GM12878 (cell line): Measurements from ENCODE around the gene SMTNL1. TPM values are rescaled to one million over a fixed set of nuclear protein-coding genes. Genes with fewer than 3 reads are reported as not detected.

Source experiments
- ATAC-seq: fragments of 200-7000 bp; cut with Tn5 transposase; 3 replicates; pipeline ENCODE4 v1.9.1; 2020; ENCODE audit warnings: mild to moderate bottlenecking, moderate library complexity
- BruUV-seq: library from RNA; stranded (reverse); fragments of 400-500 nt; replicated peaks from 2 replicates; lab custom pipeline; 2021; lab: Mats Ljungman, UMichigan
- CTCF ChIA-PET: fragments of 300-600 bp; sonication (Branson Sonifier 250); formaldehyde crosslinking; extraction: SDS; loops from one replicate; lab custom pipeline; 2021; ENCODE audit warnings: inconsistent platforms; lab: Yijun Ruan, JAX
- POLR2A ChIA-PET: fragments of 350-600 bp; formaldehyde crosslinking; extraction: SDS; loops from one replicate; lab custom pipeline; 2021; ENCODE audit warnings: inconsistent platforms; lab: Charles Lee
- RAD21 ChIA-PET: fragments of 300-600 bp; sonication (Branson Sonifier 250); formaldehyde crosslinking; loops from one replicate; lab custom pipeline; 2023; ENCODE audit warnings: antibody characterized with exemption; ENCODE audit not compliant: unreplicated experiment; lab: Charles Lee
- SMC1A ChIA-PET: fragments of 300-600 bp; sonication (Branson Sonifier 250); formaldehyde crosslinking; loops from one replicate; lab custom pipeline; 2023; ENCODE audit not compliant: unreplicated experiment, uncharacterized antibody; lab: Charles Lee
- DNase-seq: peaks from one replicate; pipeline ENCODE4 v3.0.0-alpha.2; 2011; ENCODE audit warnings: low read depth, low spot score
- FAIRE-seq: peaks from 3 replicates; lab custom pipeline; 2011; peaks lifted over from hg19 to GRCh38; lab: Jason Lieb, UNC
- H2AFZ ChIP-seq: 2 replicates; pipeline ENCODE4 v1.6.0; 2011; ENCODE audit warnings: low read depth, low read length, control low read depth; ENCODE audit not compliant: control insufficient read depth
- H3K27ac ChIP-seq: 2 replicates; pipeline ENCODE4 v1.5.1; 2011; ENCODE audit warnings: control low read depth; ENCODE audit not compliant: control insufficient read depth, insufficient read depth
- H3K27me3 ChIP-seq, 2 experiments: replicated peaks in 1 of 2; 2 replicates each; pipeline versions ENCODE4 v1.6.0 to v1.6.1; 2011; ENCODE audit warnings: low read length in 1 of 2; ENCODE audit not compliant: control insufficient read depth in 2 of 2, insufficient read depth in 2 of 2
- H3K36me3 ChIP-seq, 2 experiments: 2 replicates each; pipeline ENCODE4 v1.5.1; 2011; ENCODE audit warnings: low read length in 1 of 2; ENCODE audit not compliant: control insufficient read depth in 2 of 2, insufficient read depth in 2 of 2
- H3K4me1 ChIP-seq: 2 replicates; pipeline ENCODE4 v1.6.1; 2011; ENCODE audit warnings: mild to moderate bottlenecking, low read length, moderate library complexity, mixed read lengths; ENCODE audit not compliant: control insufficient read depth, insufficient read depth
- H3K4me2 ChIP-seq: 2 replicates; pipeline ENCODE4 v1.6.0; 2011; ENCODE audit warnings: control low read depth; ENCODE audit not compliant: control insufficient read depth, insufficient read depth
- H3K4me3 ChIP-seq: fragments of 200-600 bp; sonication (generic); 2 replicates; pipeline ENCODE4 v1.5.1; 2016
- H3K79me2 ChIP-seq: 2 replicates; pipeline ENCODE4 v1.6.0; 2011; ENCODE audit warnings: low read length; ENCODE audit not compliant: control insufficient read depth, insufficient read depth
- H3K9ac ChIP-seq: 2 replicates; pipeline ENCODE4 v1.8.0; 2011; ENCODE audit warnings: low read length, control low read depth, mixed read lengths; ENCODE audit not compliant: control insufficient read depth, insufficient read depth
- H3K9me3 ChIP-seq: replicated peaks from 3 replicates; pipeline ENCODE4 v1.5.1; 2011; ENCODE audit warnings: mild to moderate bottlenecking, low read length; ENCODE audit not compliant: control insufficient read depth, insufficient read depth
- H4K20me1 ChIP-seq: 2 replicates; pipeline ENCODE4 v1.6.0; 2011; ENCODE audit not compliant: control insufficient read depth, insufficient read depth
- BMI1 ChIP-seq: fragments of 450-650 bp; IDR thresholded peaks from 2 replicates; pipeline ENCODE4 v1.6.1; 2016; ENCODE audit warnings: mild to moderate bottlenecking, moderate library complexity, borderline replicate concordance
- CBX3 ChIP-seq: fragments of 200-600 bp; sonication (generic); IDR thresholded peaks from 2 replicates; pipeline ENCODE4 v1.6.1; 2016; ENCODE audit warnings: low read depth, borderline replicate concordance
- ETV6 ChIP-seq, 2 experiments: fragments of 450-650 bp in 1 of 2; IDR thresholded peaks in 1 of 2; conservative IDR thresholded peaks in 1 of 2; 2 replicates each; pipeline ENCODE4 v1.6.1; 2014; ENCODE audit warnings: antibody characterized with exemption in 1 of 2, borderline replicate concordance in 1 of 2, low read depth in 1 of 2, mild to moderate bottlenecking in 1 of 2, moderate library complexity in 1 of 2
- FOS ChIP-seq: IDR thresholded peaks from 3 replicates; pipeline ENCODE4 v1.6.1; 2011; ENCODE audit warnings: borderline replicate concordance; ENCODE audit not compliant: insufficient read length; ENCODE audit errors: extremely low read depth
- IKZF1 ChIP-seq: fragments of 450-650 bp; conservative IDR thresholded peaks from 2 replicates; pipeline ENCODE4 v1.6.1; 2017; ENCODE audit warnings: antibody characterized with exemption, mild to moderate bottlenecking
- LARP7 ChIP-seq: fragments of 450-650 bp; IDR thresholded peaks from 2 replicates; pipeline ENCODE4 v1.6.1; 2017; ENCODE audit warnings: mild to moderate bottlenecking
- MEF2A ChIP-seq: IDR thresholded peaks from 2 replicates; pipeline ENCODE4 v1.6.1; 2011; ENCODE audit warnings: low read depth, mild to moderate bottlenecking, low read length, moderate library complexity; ENCODE audit not compliant: insufficient read depth
- MYC ChIP-seq: IDR thresholded peaks from 2 replicates; pipeline ENCODE4 v1.6.1; 2011; ENCODE audit warnings: mild to moderate bottlenecking, low read length, moderate library complexity, inconsistent platforms; ENCODE audit not compliant: insufficient read depth, insufficient replicate concordance, insufficient read length, severe bottlenecking
- NRF1 ChIP-seq: conservative IDR thresholded peaks from 2 replicates; pipeline ENCODE4 v1.6.1; 2011; ENCODE audit warnings: mild to moderate bottlenecking, low read depth, low read length, improper control_type of control experiment
- POLR2AphosphoS2 ChIP-seq: IDR thresholded peaks from 2 replicates; pipeline ENCODE4 v1.6.1; 2011; ENCODE audit warnings: low read depth, mild to moderate bottlenecking, low read length, improper control_type of control experiment, moderate library complexity
- RB1 ChIP-seq: fragments of 450-650 bp; formaldehyde crosslinking; IDR thresholded peaks from 2 replicates; pipeline ENCODE4 v1.6.1; 2017; ENCODE audit warnings: mild to moderate bottlenecking, borderline replicate concordance
- SIN3A ChIP-seq: IDR thresholded peaks from 2 replicates; pipeline ENCODE4 v1.6.1; 2012; ENCODE audit warnings: low read depth, low read length, improper control_type of control experiment
- SIX5 ChIP-seq: IDR thresholded peaks from 2 replicates; pipeline ENCODE4 v1.6.1; 2011; ENCODE audit warnings: mild to moderate bottlenecking, low read depth, low read length, moderate library complexity; ENCODE audit not compliant: severe bottlenecking
- SMAD5 ChIP-seq: IDR thresholded peaks from 2 replicates; pipeline ENCODE4 v1.6.1; 2016; ENCODE audit warnings: antibody characterized with exemption, low read depth
- SMC3 ChIP-seq: IDR thresholded peaks from 2 replicates; pipeline ENCODE4 v1.6.1; 2011; ENCODE audit warnings: low read length, improper control_type of control experiment, borderline replicate concordance
- SUPT20H ChIP-seq: IDR thresholded peaks from 2 replicates; pipeline ENCODE4 v1.6.1; 2011; ENCODE audit warnings: low read depth, mild to moderate bottlenecking, low read length, moderate library complexity, borderline replicate concordance; ENCODE audit not compliant: control insufficient read depth
- TCF7 ChIP-seq: IDR thresholded peaks from 2 replicates; pipeline ENCODE4 v1.6.1; 2014; ENCODE audit warnings: antibody characterized with exemption, borderline replicate concordance
- ZNF207 ChIP-seq: fragments of 450-650 bp; IDR thresholded peaks from 2 replicates; pipeline ENCODE4 v1.6.1; 2014; ENCODE audit warnings: antibody characterized with exemption, mild to moderate bottlenecking, borderline replicate concordance
- ZNF217 ChIP-seq: fragments of 450-650 bp; IDR thresholded peaks from 2 replicates; pipeline ENCODE4 v1.6.1; 2017; ENCODE audit warnings: antibody characterized with exemption, mild to moderate bottlenecking
- ZZZ3 ChIP-seq: IDR thresholded peaks from 2 replicates; pipeline ENCODE4 v1.6.1; 2011; ENCODE audit warnings: low read depth; ENCODE audit not compliant: control insufficient read depth, insufficient read length
- WGBS: methylation state at CpG from one replicate; pipeline ENCODE4 v1.1.6; 2016; ENCODE audit warnings: low lambda C conversion rate; ENCODE audit not compliant: insufficient replicate concordance, insufficient coverage; ENCODE audit errors: missing lambda C conversion rate; 5-methylcytosine and 5-hydroxymethylcytosine counted together
- in situ Hi-C: fragments of 300-500 bp; cut with MboI; formaldehyde crosslinking; loops from 9 replicates; pipeline ENCODE4 v1.14.3; 2018; ENCODE audit warnings: mixed read lengths
- intact Hi-C: fragments of 100-400 bp; cut with micrococcal nuclease; formaldehyde crosslinking; loops from one replicate; pipeline ENCODE4 v1.14.2; 2022; ENCODE audit not compliant: unreplicated experiment
- polyA plus RNA-seq, 11 experiments: library from polyadenylated mRNA; depleted of rRNA in 4 of 11; unstranded in 6 of 11; stranded (reverse) in 5 of 11; fragments of >200 nt; fragmentation: Nextera tagmentation in 4 of 11; fragmentation: Illumina TruSeq in 1 of 11; extraction: Ambion mirVana in 4 of 11; extraction: Trizol in 1 of 11; gene quantifications; 1 replicate in 1 of 11; 2 replicates in 10 of 11; pipeline versions ENCODE4 v1.2.1 to v1.2.3, GENCODE V29; 2011 to 2016; ENCODE audit warnings: inconsistent platforms in 2 of 11, missing spikeins in 2 of 11, low read depth in 1 of 11
- total RNA-seq, 4 experiments: library from RNA; depleted of rRNA in 3 of 4; stranded (reverse); fragments of >200 nt in 3 of 4; fragmentation: Illumina TruSeq in 1 of 4; extraction: Trizol in 1 of 4; gene quantifications; 2 replicates each; pipeline versions ENCODE4 v1.2.1 to v1.2.3, GENCODE V29; 2013 to 2021
- TF ChIP-seq, protein P1 (sequence below): IDR thresholded peaks from 2 replicates; pipeline ENCODE4 v1.6.1; 2012; ENCODE audit warnings: low read depth, low read length, improper control_type of control experiment
- TF ChIP-seq, protein P2 (sequence below): IDR thresholded peaks from 2 replicates; pipeline ENCODE4 v1.6.1; 2011; ENCODE audit warnings: borderline replicate concordance, low read depth, mild to moderate bottlenecking, moderate library complexity, low read length; ENCODE audit not compliant: insufficient read depth, poor library complexity, severe bottlenecking

SMTNL1 gene
- total and polyA plus RNA-seq, 10 of the 15 experiments (the other 5 are each of a cell fraction or from before 2014, with no cell fraction given) = 0.06 to 0.17 (median 0.10) TPM; not detected in 7

DNA sequence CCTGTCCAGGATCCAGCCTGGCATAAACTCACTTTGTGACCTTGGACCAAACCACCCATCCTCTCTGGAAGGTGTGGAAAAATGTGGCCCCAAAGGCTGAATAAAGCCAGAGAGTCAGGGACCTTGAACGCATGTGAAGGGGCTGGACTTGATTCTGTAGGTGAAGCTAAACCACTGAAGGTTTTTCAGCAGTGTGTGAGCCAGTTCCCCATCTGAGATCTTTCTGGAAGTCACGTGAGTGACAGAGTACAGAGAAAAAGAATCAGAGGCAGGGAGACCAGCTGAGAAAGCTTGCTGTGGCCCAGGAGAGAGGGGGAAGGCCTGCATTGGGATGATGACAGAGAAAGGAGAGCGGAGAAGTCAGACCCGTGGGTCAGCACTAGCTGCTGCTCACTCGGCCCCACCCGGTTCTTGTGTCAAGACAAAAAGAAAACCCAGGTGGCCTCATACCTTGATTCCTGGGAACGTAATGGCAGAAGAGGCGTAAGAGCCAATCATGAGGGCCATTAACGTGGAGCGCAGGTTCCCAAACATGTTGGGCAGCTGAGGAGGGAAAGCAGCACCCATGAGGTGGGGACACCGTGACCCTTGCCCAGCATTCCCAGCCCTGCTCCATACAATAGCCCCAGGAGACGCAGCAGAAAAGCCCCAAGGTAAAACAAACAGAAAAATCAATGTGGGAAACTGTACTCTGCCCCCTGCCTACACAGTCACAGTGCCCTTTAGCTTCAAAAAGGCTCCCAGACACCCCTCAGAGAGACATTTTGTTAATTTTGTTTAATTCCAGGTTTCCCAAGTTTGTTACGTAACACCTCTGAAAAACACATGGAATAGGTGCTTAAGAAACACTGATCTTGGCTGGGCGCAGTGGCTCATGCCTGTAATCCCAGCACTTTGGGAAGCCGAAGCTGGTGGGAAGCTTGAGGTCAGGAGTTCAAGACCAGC is 39.8 kb upstream of the SMTNL1 start (continued):
- TF ChIP-seq SIX5 (no peak), BMI1 (no peak), FOS (no peak), CBX3 (no peak), LARP7 (no peak), ZNF217 (no peak), ETV6 (conservative IDR thresholded peaks at IDR 0.05 in 1 of 2, IDR thresholded peaks at IDR 0.05 in 1 of 2; ENCODE audit: borderline replicate concordance in 1 of 2, low read depth in 1 of 2) (no peak), SMC3 (no peak)
- TF ChIP-seq, protein P1, sequence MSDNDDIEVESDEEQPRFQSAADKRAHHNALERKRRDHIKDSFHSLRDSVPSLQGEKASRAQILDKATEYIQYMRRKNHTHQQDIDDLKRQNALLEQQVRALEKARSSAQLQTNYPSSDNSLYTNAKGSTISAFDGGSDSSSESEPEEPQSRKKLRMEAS = no peak

DNA sequence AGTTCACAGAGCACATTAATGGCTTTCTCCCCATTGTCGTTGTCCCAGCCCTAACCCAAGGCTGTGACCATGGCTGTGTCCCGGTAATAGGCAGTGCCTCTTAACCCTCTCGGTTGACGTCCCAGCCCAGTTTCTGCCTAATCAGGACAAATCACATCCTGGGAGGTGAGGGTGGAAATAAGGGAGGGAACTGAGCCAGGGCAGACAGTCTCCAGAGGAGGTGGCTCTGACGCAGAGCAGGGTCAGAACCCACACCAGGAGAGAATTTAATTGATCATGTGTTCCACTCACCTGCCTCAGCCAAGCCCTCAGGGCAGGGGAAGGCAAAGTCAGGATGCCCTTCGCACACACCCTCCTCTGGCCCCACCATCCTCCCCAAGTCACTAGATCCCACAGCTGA is 38.9 kb upstream of the SMTNL1 start:
- ChIA-PET POLR2A (no interaction called here), SMC1A (no interaction called here), RAD21 (no interaction called here), CTCF (interaction anchor here (2.0 kb wide), 1 partner anchor 28 kb away, joined by 4 read pairs; no protein-coding TSS in a partner anchor)
- in situ Hi-C loops = loop anchor here (25.0 kb wide), 1 partner anchor 661 kb away; no protein-coding TSS in a partner anchor
- 97% methylated on average over 6 of the region's 6 CpGs for WGBS
- no peak for DNase-seq
- Histone ChIP-seq H3K9me3 (no peaks in the 10 kb centered on the region), H3K4me1 (no peaks in the 10 kb centered on the region), H3K27me3 (no peaks in the 10 kb centered on the region), H3K36me3 (peaks cover 3 to 5% of the 10 kb centered on the region in 2 experiments), H3K79me2 (no peaks in the 10 kb centered on the region), H4K20me1 (peaks cover 3% of the 10 kb centered on the region; the same call in 1 of the 2 replicates), H3K27ac (no peak overlapping the region), H3K4me3 (no peak overlapping the region), H3K4me2 (no peak overlapping the region), H2AFZ (no peak overlapping the region), H3K9ac (no peak overlapping the region)
- intact Hi-C loops = no loop called here
- no peak for FAIRE-seq
- BruUV-seq = no TSS peak
- ATAC-seq = no peak
- TF ChIP-seq RB1 (no peak), SMAD5 (no peak), MEF2A (no peak), MYC (no peak), POLR2AphosphoS2 (no peak), SMC3 (no peak), SIN3A (no peak), IKZF1 (no peak), SUPT20H (no peak), ZZZ3 (no peak), NRF1 (no peak), TCF7 (no peak), ZNF207 (no peak)
- TF ChIP-seq, protein P2, sequence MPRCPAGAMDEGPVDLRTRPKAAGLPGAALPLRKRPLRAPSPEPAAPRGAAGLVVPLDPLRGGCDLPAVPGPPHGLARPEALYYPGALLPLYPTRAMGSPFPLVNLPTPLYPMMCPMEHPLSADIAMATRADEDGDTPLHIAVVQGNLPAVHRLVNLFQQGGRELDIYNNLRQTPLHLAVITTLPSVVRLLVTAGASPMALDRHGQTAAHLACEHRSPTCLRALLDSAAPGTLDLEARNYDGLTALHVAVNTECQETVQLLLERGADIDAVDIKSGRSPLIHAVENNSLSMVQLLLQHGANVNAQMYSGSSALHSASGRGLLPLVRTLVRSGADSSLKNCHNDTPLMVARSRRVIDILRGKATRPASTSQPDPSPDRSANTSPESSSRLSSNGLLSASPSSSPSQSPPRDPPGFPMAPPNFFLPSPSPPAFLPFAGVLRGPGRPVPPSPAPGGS = no peak
